GM11168 (cell line): Measurements from ENCODE around the gene LSM12.

Experiments used
- in situ Hi-C: fragments of 300-500 bp; cut with MboI; formaldehyde crosslinking; loops from one replicate; pipeline ENCODE4 v1.12.0; 2022; ENCODE audit warnings: low sequenced_read_pairs; ENCODE audit not compliant: unreplicated experiment

Gene LSM12

GRCh38 chr17:44097110-44097958 is 30.9 kb upstream of the LSM12 start:
- in situ Hi-C loops = no loop called here

GRCh38 chr17:44095647-44096496 is 29.4 kb upstream of the LSM12 start:
- in situ Hi-C loops = no loop called here

- in situ Hi-C loops = no loop called here
These were observed 28.8 kb upstream of the LSM12 start for GRCh38 chr17:44095388-44095646.

GRCh38 chr17:44094701-44095387 is 28.4 kb upstream of the LSM12 start:
- in situ Hi-C loops = no loop called here

GRCh38 chr17:44093231-44093900 is 26.9 kb upstream of the LSM12 start:
- in situ Hi-C loops = no loop called here

- in situ Hi-C loops = no loop called here
These were observed 25.6 kb upstream of the LSM12 start for GRCh38 chr17:44092051-44092450.

GRCh38 chr17:44091200-44091997 is 24.9 kb upstream of the LSM12 start:
- in situ Hi-C loops = no loop called here

- in situ Hi-C loops = no loop called here
These were observed 21.8 kb upstream of the LSM12 start for GRCh38 chr17:44088254-44088653.

- in situ Hi-C loops = no loop called here
These were observed 20.8 kb upstream of the LSM12 start for GRCh38 chr17:44087319-44087718.

GRCh38 chr17:44086364-44087311 is 20.2 kb upstream of the LSM12 start:
- in situ Hi-C loops = no loop called here

- in situ Hi-C loops = no loop called here
These were observed 19.4 kb upstream of the LSM12 start for GRCh38 chr17:44085908-44086307.

- in situ Hi-C loops = no loop called here
These were observed 18.4 kb upstream of the LSM12 start for GRCh38 chr17:44084921-44085320.

- in situ Hi-C loops = no loop called here
These were observed 17.7 kb upstream of the LSM12 start for GRCh38 chr17:44084131-44084538.

GRCh38 chr17:44083250-44083849 is 16.9 kb upstream of the LSM12 start:
- in situ Hi-C loops = no loop called here

GRCh38 chr17:44082256-44082927 is 15.9 kb upstream of the LSM12 start:
- in situ Hi-C loops = no loop called here

GRCh38 chr17:44081681-44082080 is 15.2 kb upstream of the LSM12 start:
- in situ Hi-C loops = no loop called here

- in situ Hi-C loops = no loop called here
These were observed 13.7 kb upstream of the LSM12 start for GRCh38 chr17:44079877-44080821.
